SK-N-SH (cell line): ENCODE data around the gene MAMSTR. TPM values are rescaled to one million over a fixed set of nuclear protein-coding genes. Genes with fewer than 3 reads are reported as not detected.

Experiments
- CTCF ChIA-PET: fragments of 300-600, 350-600 bp; formaldehyde crosslinking; extraction: SDS; loops from one replicate; lab custom pipeline; 2021; lab: Yijun Ruan, JAX
- POLR2A ChIA-PET: fragments of 350-600 bp; sonication (Branson Sonifier 250); formaldehyde crosslinking; extraction: SDS; loops from one replicate; lab custom pipeline; 2020; ENCODE audit warnings: antibody characterized with exemption, inconsistent platforms; lab: Yijun Ruan, JAX
- DNase-seq: peaks from one replicate; pipeline ENCODE4 v3.0.0; 2012
- H2AFZ ChIP-seq: fragments of 200-600 bp; sonication (generic); 2 replicates; pipeline ENCODE4 v1.8.1; 2016; ENCODE audit warnings: antibody characterized with exemption, mild to moderate bottlenecking, low read depth
- H3F3A ChIP-seq: fragments of 200-600 bp; sonication (generic); replicated peaks from 2 replicates; pipeline ENCODE3; 2016; ENCODE audit warnings: antibody characterized with exemption, mild to moderate bottlenecking; ENCODE audit not compliant: insufficient read depth
- H3K27ac ChIP-seq, 2 experiments: fragments of 200-500 bp in 1 of 2; fragments of 200-600 bp in 1 of 2; sonication (Bioruptor generic) in 1 of 2; sonication (generic), shearing (Covaris generic) in 1 of 2; 2 replicates each; pipeline versions ENCODE4 v1.5.1 to v1.6.1; 2014 to 2016; ENCODE audit warnings: low read depth in 2 of 2, inconsistent platforms in 1 of 2, low read length in 1 of 2, mild to moderate bottlenecking in 1 of 2, mixed read lengths in 1 of 2
- H3K27me3 ChIP-seq: fragments of 200-600 bp; sonication (generic), shearing (Covaris generic); 2 replicates; pipeline ENCODE4 v1.6.1; 2016; ENCODE audit warnings: mixed run types; ENCODE audit not compliant: insufficient read depth
- H3K36me3 ChIP-seq, 2 experiments: fragments of 200-500 bp in 1 of 2; fragments of 200-600 bp in 1 of 2; sonication (Bioruptor generic) in 1 of 2; sonication (generic) in 1 of 2; replicated peaks in 1 of 2; 2 replicates each; pipeline versions ENCODE3 to v1.5.1; 2014 to 2016; ENCODE audit warnings: low read length in 1 of 2, mild to moderate bottlenecking in 1 of 2; ENCODE audit not compliant: insufficient read depth in 2 of 2, control insufficient read depth in 1 of 2
- H3K4me1 ChIP-seq, 2 experiments: fragments of 200-500 bp in 1 of 2; fragments of 200-600 bp in 1 of 2; sonication (Bioruptor generic) in 1 of 2; sonication (generic), shearing (Covaris generic) in 1 of 2; 2 replicates each; pipeline versions ENCODE4 v1.5.1 to v1.6.1; 2014 to 2016; ENCODE audit warnings: low read depth in 1 of 2, low read length in 1 of 2, mixed run types in 1 of 2; ENCODE audit not compliant: insufficient read depth in 2 of 2, control insufficient read depth in 1 of 2
- H3K4me2 ChIP-seq: fragments of 200-600 bp; sonication (generic), shearing (Covaris generic); 2 replicates; pipeline ENCODE4 v1.6.1; 2017; ENCODE audit warnings: mixed run types
- H3K4me3 ChIP-seq, 2 experiments: fragments of 200-500 bp in 1 of 2; fragments of 200-600 bp in 1 of 2; sonication (Bioruptor generic) in 1 of 2; sonication (generic), shearing (Covaris generic) in 1 of 2; 2 replicates each; pipeline versions ENCODE4 v1.5.1 to v1.8.1; 2014 to 2016; ENCODE audit warnings: low read depth in 2 of 2, inconsistent platforms in 1 of 2, low read length in 1 of 2, mild to moderate bottlenecking in 1 of 2, mixed read lengths in 1 of 2, moderate library complexity in 1 of 2
- H3K79me2 ChIP-seq: fragments of 200-600 bp; sonication (generic); 2 replicates; pipeline ENCODE4 v1.8.1; 2017; ENCODE audit warnings: mild to moderate bottlenecking; ENCODE audit not compliant: insufficient read depth
- H3K9ac ChIP-seq: fragments of 200-600 bp; sonication (generic); 2 replicates; pipeline ENCODE4 v1.6.1; 2017; ENCODE audit warnings: mixed run types
- H3K9me2 ChIP-seq: fragments of 200-600 bp; sonication (generic); 2 replicates; pipeline ENCODE4 v1.6.1; 2017; ENCODE audit warnings: mixed run types
- H3K9me3 ChIP-seq: fragments of 200-600 bp; sonication (generic); 2 replicates; pipeline ENCODE4 v1.6.1; 2017; ENCODE audit warnings: mixed run types, mild to moderate bottlenecking, moderate library complexity
- H4K20me1 ChIP-seq: fragments of 200-600 bp; sonication (generic); 2 replicates; pipeline ENCODE4 v1.6.1; 2017; ENCODE audit warnings: mild to moderate bottlenecking, mixed run types; ENCODE audit not compliant: insufficient read depth
- CHD2 ChIP-seq: fragments of 150-350 bp; IDR thresholded peaks from 2 replicates; pipeline ENCODE4 v1.6.1; 2018; ENCODE audit warnings: low read length; ENCODE audit not compliant: partially characterized antibody
- CTCF ChIP-seq: fragments of 200-600 bp; sonication (generic); IDR thresholded peaks from 2 replicates; pipeline ENCODE4 v1.6.1; 2017; ENCODE audit warnings: antibody characterized with exemption, mild to moderate bottlenecking, moderate library complexity
- GATA2 ChIP-seq: sonication (generic); formaldehyde crosslinking; IDR thresholded peaks from 2 replicates; pipeline ENCODE4 v1.5.0; 2020; ENCODE audit warnings: mild to moderate bottlenecking, missing genetic modification reagents
- MAX ChIP-seq: IDR thresholded peaks from 2 replicates; pipeline ENCODE4 v1.4.0; 2012; ENCODE audit warnings: low read depth
- RCOR1 ChIP-seq: fragments of 150-350 bp; IDR thresholded peaks from 2 replicates; pipeline ENCODE4 v1.6.1; 2017; ENCODE audit warnings: antibody characterized with exemption, low read length
- RXRA ChIP-seq: IDR thresholded peaks from 2 replicates; pipeline ENCODE4 v1.4.0; 2012; ENCODE audit warnings: low read depth, mild to moderate bottlenecking, borderline replicate concordance
- SIN3A ChIP-seq: IDR thresholded peaks from 2 replicates; pipeline ENCODE4 v1.6.1; 2012; ENCODE audit warnings: low read depth, mild to moderate bottlenecking, low read length, moderate library complexity, borderline replicate concordance
- TAF1 ChIP-seq: IDR thresholded peaks from 2 replicates; pipeline ENCODE4 v1.6.1; 2012; ENCODE audit warnings: low read depth, mild to moderate bottlenecking, low read length, moderate library complexity, borderline replicate concordance
- TCF12 ChIP-seq: IDR thresholded peaks from 2 replicates; pipeline ENCODE4 v1.4.0; 2012
- WGBS: methylation state at CpG from one replicate; pipeline ENCODE4 v1.1.6; 2017; ENCODE audit warnings: low lambda C conversion rate; 5-methylcytosine and 5-hydroxymethylcytosine counted together
- polyA plus RNA-seq, 3 experiments: library from polyadenylated mRNA; depleted of rRNA; stranded (reverse); fragments of >200 nt; gene quantifications; 2 replicates each; pipeline ENCODE4 v1.2.3, GENCODE V29; 2012

Gene MAMSTR
- polyA plus RNA-seq, 1 of the 3 experiments (the other 2 are of a cell fraction), result 1.1 TPM

GRCh38 chr19:48705431-48705830 is 14.1 kb downstream of the MAMSTR start:
- H3K9ac ChIP-seq, result no peak overlapping the region
- no peaks in the 10 kb centered on the region for H4K20me1 ChIP-seq
- 76% methylated on average over 2 of the region's 2 CpGs for WGBS
- no peaks in the 10 kb centered on the region for H3F3A ChIP-seq
- H3K4me2 ChIP-seq, result no peak overlapping the region
- no peak overlapping the region for H2AFZ ChIP-seq
- no peak overlapping the region for H3K27ac ChIP-seq
- no peaks in the 10 kb centered on the region for H3K79me2 ChIP-seq
- H3K4me1 ChIP-seq, result no peaks in the 10 kb centered on the region; a peak in 1 of 4 replicates
- H3K27me3 ChIP-seq, result no peaks in the 10 kb centered on the region
- POLR2A ChIA-PET, result no interaction called here
- no peaks in the 10 kb centered on the region for H3K36me3 ChIP-seq
- CTCF ChIA-PET, result interaction anchor here (1.4 kb wide), 1 partner anchor 16 kb away, joined by 4 read pairs; no protein-coding TSS in a partner anchor
- H3K9me3 ChIP-seq, result no peaks in the 10 kb centered on the region
- no peaks in the 10 kb centered on the region for H3K9me2 ChIP-seq
- TF ChIP-seq CHD2, result no peak
- no peak for TF ChIP-seq RXRA
- TF ChIP-seq TCF12, result no peak
- no peak for TF ChIP-seq MAX
- no peak for TF ChIP-seq TAF1
- H3K4me3 ChIP-seq, result no peak overlapping the region
- no peak for DNase-seq

GRCh38 chr19:48703316-48703715 is 16.2 kb downstream of the MAMSTR start:
- 91% methylated on average over 13 of the region's 23 CpGs for WGBS
- H3K9me3 ChIP-seq, result no peaks in the 10 kb centered on the region
- peaks cover 0 to 1% of the 10 kb centered on the region in 2 experiments; a peak in 1 of 4 replicates for H3K4me1 ChIP-seq
- H3K9me2 ChIP-seq, result no peaks in the 10 kb centered on the region
- DNase-seq, result no peak
- no peaks in the 10 kb centered on the region for H3K36me3 ChIP-seq
- no peak for TF ChIP-seq TCF12
- TF ChIP-seq TAF1, result no peak
- no peak for TF ChIP-seq GATA2 (CRISPR knock-in tag)
- no peak for TF ChIP-seq MAX
- no peak for TF ChIP-seq SIN3A
- TF ChIP-seq CTCF, result no peak
- TF ChIP-seq RCOR1, result no peak
- H3K4me3 ChIP-seq, result no peak overlapping the region
- CTCF ChIA-PET, result interaction anchor here (0.8 kb wide), 1 partner anchor 9 kb away, joined by 3 read pairs; no protein-coding TSS in a partner anchor
- no peak overlapping the region for H3K27ac ChIP-seq
- no peaks in the 10 kb centered on the region for H4K20me1 ChIP-seq
- H3K4me2 ChIP-seq, result no peak overlapping the region
- peaks cover 5% of the 10 kb centered on the region for H3F3A ChIP-seq
- H3K27me3 ChIP-seq, result no peaks in the 10 kb centered on the region
- no peaks in the 10 kb centered on the region for H3K79me2 ChIP-seq
- H2AFZ ChIP-seq, result no peak overlapping the region
- POLR2A ChIA-PET, result interaction anchor here (0.6 kb wide), 1 partner anchor 42 kb away, joined by 3 read pairs; no protein-coding TSS in a partner anchor
- no peak overlapping the region for H3K9ac ChIP-seq
